RWPE1 (cell line): ENCODE results near the gene SGK1.
A peak's percentile ranks its signal among the peaks of the same experiment; 100 is the strongest.

Source experiments
- CTCF ChIA-PET: fragments of 350-600 bp; sonication (Branson Sonifier 250); formaldehyde crosslinking; extraction: SDS; loops from one replicate; lab custom pipeline; 2021; lab: Yijun Ruan, JAX
- POLR2A ChIA-PET: fragments of 400-600 bp; formaldehyde crosslinking; extraction: SDS; loops from one replicate; lab custom pipeline; 2020; ENCODE audit warnings: antibody characterized with exemption; ENCODE audit not compliant: low non-redundant PET; lab: Yijun Ruan, JAX
- DNase-seq: peaks from one replicate; pipeline ENCODE4 v3.0.0; 2012; ENCODE audit warnings: low spot score
- H3K27ac ChIP-seq: fragments of 450-650 bp; 2 replicates; pipeline ENCODE4 v1.5.1; 2017
- TF ChIP-seq, protein P1 (sequence below): fragments of 450-650 bp; conservative IDR thresholded peaks from 2 replicates; pipeline ENCODE4 v1.5.1; 2017; ENCODE audit warnings: low read depth, mild to moderate bottlenecking

The SGK1 gene

GRCh38 chr6:134171517-134171916 is 146.4 kb downstream of the SGK1 start:
- TF ChIP-seq, protein P1, sequence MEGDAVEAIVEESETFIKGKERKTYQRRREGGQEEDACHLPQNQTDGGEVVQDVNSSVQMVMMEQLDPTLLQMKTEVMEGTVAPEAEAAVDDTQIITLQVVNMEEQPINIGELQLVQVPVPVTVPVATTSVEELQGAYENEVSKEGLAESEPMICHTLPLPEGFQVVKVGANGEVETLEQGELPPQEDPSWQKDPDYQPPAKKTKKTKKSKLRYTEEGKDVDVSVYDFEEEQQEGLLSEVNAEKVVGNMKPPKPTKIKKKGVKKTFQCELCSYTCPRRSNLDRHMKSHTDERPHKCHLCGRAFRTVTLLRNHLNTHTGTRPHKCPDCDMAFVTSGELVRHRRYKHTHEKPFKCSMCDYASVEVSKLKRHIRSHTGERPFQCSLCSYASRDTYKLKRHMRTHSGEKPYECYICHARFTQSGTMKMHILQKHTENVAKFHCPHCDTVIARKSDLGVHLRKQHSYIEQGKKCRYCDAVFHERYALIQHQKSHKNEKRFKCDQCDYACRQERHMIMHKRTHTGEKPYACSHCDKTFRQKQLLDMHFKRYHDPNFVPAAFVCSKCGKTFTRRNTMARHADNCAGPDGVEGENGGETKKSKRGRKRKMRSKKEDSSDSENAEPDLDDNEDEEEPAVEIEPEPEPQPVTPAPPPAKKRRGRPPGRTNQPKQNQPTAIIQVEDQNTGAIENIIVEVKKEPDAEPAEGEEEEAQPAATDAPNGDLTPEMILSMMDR = no peak
- no peak for DNase-seq
- POLR2A ChIA-PET = interaction anchor here (0.5 kb wide), 1 partner anchor 784 kb away, joined by 3 read pairs; no protein-coding TSS in a partner anchor
- peak overlapping the region; percentile 56 for H3K27ac ChIP-seq
- CTCF ChIA-PET = interaction anchor here (0.6 to 2.3 kb wide), 2 partner anchors 514 to 652 kb away, joined by 5 to 10 read pairs; no protein-coding TSS in a partner anchor

GRCh38 chr6:134170844-134171243 is 147.1 kb downstream of the SGK1 start:
- H3K27ac ChIP-seq = peak overlapping the region; percentile 51
- CTCF ChIA-PET = interaction anchor here (0.6 to 2.3 kb wide), 2 partner anchors 542 to 652 kb away, joined by 3 to 10 read pairs; no protein-coding TSS in a partner anchor
- TF ChIP-seq, protein P1 = no peak
- POLR2A ChIA-PET = interaction anchor here (0.5 kb wide), 1 partner anchor 785 kb away, joined by 3 read pairs; no protein-coding TSS in a partner anchor
- DNase-seq = no peak

DNA sequence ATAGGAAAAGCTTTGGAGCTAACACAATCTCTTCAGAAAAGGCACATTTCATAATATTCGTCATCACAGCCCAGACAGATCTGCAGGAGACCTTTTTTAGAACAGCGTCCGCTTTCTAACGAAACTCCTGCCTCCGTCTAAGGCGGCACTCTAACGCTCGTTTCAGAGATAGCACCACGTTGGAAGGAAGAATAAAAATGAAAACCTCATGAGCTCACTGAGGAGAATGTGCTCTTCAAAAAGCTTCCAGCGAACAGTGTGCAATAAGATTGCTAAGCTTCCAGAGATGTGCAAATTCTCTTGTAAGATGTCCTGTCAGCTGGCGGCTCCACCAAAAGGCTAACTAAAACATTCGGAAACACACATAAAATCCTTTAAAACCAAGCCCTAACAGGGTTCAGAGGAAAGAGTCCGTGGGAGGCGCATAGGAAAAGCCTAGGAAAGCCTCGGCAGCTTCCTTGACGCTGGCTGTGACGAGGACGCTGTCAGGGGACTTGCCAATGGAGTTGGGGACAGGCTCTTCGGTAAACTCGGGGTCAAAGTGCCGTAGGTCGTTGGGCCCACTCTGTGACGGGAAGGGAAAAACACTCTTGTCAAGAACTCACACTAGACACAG is 147.9 kb downstream of the SGK1 start:
- ChIA-PET POLR2A (no interaction called here), CTCF (interaction anchor here (0.7 kb wide), 1 partner anchor 533 kb away, joined by 3 read pairs; no protein-coding TSS in a partner anchor)
- no peak for DNase-seq
- TF ChIP-seq, protein P1 = no peak
- H3K27ac ChIP-seq = peak overlapping the region; percentile 61

DNA sequence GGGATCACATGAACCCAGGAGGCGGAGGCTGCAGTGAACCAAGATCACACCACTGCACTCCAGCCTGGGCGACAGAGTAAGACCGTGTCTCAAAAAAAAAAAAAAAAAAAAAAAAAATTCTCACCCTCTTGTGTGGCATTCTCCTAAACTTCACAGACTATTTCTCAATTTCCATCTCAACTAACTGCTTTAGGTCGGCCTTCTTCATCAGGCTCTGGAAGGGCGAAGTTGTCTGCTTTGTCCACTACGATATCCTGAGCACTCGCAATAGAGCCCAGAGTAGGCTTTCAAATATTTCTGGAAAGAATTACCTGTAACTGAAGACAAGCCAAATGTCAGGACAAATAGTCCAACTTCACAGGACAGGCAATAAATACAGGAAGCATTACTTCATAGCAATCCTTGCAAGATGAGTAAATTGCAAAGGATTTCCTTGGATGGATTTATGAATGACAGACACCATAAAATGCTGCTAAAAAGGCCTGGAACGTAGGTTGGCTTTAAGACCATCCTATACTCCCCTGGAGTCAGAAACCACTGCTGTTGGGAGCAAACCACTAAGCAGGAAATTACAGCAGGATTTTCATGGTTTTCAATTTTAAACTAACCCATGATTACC is 149.2 kb downstream of the SGK1 start:
- DNase-seq = no peak
- peak overlapping the region; percentile 45 for H3K27ac ChIP-seq
- ChIA-PET POLR2A (no interaction called here), CTCF (interaction anchor here (0.7 kb wide), 1 partner anchor 68 kb away, joined by 3 read pairs; no protein-coding TSS in a partner anchor)
- TF ChIP-seq, protein P1 = no peak

DNA sequence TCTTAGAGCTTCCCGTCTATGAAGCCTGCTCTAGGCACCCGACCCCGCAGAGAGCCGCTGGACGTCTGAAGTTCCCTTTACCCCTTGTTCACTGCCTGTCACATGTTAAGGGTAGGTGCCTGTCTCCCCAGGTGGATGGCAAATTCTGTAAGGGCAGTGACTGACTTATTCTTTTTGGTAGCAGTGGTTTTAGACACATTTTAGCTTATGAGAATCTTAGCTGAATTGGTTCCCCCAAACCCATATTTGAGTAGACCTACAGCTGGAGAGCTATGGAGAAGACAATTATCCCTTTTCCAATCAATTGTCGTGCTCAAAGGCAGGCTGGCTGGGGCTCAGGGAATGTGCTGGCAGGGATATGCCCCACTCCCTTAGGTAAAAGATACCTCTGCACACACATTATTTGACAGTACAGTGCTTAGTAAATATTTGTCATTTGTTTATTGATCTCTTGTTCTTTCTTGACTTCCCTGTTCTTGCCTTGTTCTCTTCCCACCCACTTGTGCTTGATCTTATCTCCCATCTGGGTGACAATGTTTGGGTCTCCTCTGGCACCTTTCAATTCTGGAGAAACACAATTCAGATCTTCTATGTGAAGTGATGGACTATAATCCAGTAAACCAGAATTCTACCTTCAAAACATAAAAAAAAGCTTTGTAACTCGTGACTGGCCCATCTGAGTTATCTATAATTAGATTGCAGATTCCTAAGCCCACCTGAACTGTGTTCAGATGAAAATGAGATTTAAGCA is 151.2 kb downstream of the SGK1 start:
- no peak for DNase-seq
- TF ChIP-seq, protein P1 = no peak
- POLR2A ChIA-PET = no interaction called here
- H3K27ac ChIP-seq = no peak overlapping the region
- CTCF ChIA-PET = interaction anchor here (0.5 to 0.6 kb wide), 2 partner anchors 87 to 123 kb away, joined by 3 read pairs; no protein-coding TSS in a partner anchor
